CD8-positive, alpha-beta memory T cell (primary cell): ENCODE measurements around the gene NYAP2. TPM values are rescaled to one million over a fixed set of nuclear protein-coding genes. Genes with fewer than 3 reads are reported as not detected.

Experiments
- CTCF ChIA-PET: fragments of 350-600 bp; sonication (Branson Sonifier 250); formaldehyde crosslinking; loops from one replicate; lab custom pipeline; 2021; ENCODE audit warnings: antibody characterized with exemption; lab: Charles Lee
- POLR2A ChIA-PET: fragments of 350-600 bp; sonication (Branson Sonifier 250); formaldehyde crosslinking; loops from one replicate; lab custom pipeline; 2021; ENCODE audit warnings: antibody characterized with exemption; lab: Charles Lee
- DNase-seq, 5 donors: peaks; one replicate each; pipeline versions ENCODE4 v3.0.0 to v3.0.0-alpha.2; 2020 to 2022; ENCODE audit warnings: mixed read lengths in 1 of 5
- H3K27ac ChIP-seq: one replicate; pipeline ENCODE4 v1.7.0; 2013; ENCODE audit warnings: low read depth, mild to moderate bottlenecking, low read length, moderate library complexity
- H3K27me3 ChIP-seq: 2 replicates; pipeline ENCODE4 v1.7.0; 2013; ENCODE audit warnings: low read length, mild to moderate bottlenecking; ENCODE audit not compliant: insufficient read depth, poor library complexity, severe bottlenecking
- H3K36me3 ChIP-seq: 2 replicates; pipeline ENCODE4 v1.7.0; 2013; ENCODE audit warnings: mild to moderate bottlenecking, low read length, moderate library complexity; ENCODE audit not compliant: insufficient read depth
- H3K4me1 ChIP-seq: 2 replicates; pipeline ENCODE4 v1.7.0; 2013; ENCODE audit warnings: mild to moderate bottlenecking, low read length, moderate library complexity; ENCODE audit not compliant: insufficient read depth
- H3K4me3 ChIP-seq: 2 replicates; pipeline ENCODE4 v1.7.0; 2013; ENCODE audit warnings: mild to moderate bottlenecking, low read length
- H3K9me3 ChIP-seq: 2 replicates; pipeline ENCODE4 v1.7.0; 2013; ENCODE audit warnings: mild to moderate bottlenecking, low read length
- H3K27ac Mint-ChIP-seq, 8 donors: one replicate each; pipeline ENCODE4 v1.8.0; 2020 to 2021; ENCODE audit warnings: mixed read lengths in 8 of 8, mild to moderate bottlenecking in 6 of 8, inconsistent platforms in 3 of 8, moderate library complexity in 3 of 8
- H3K27me3 Mint-ChIP-seq, 2 donors: one replicate each; pipeline ENCODE4 v1.8.0; 2020 to 2021; ENCODE audit warnings: mixed read lengths in 2 of 2, mild to moderate bottlenecking in 1 of 2, moderate library complexity in 1 of 2
- H3K36me3 Mint-ChIP-seq, 3 donors: one replicate each; pipeline ENCODE4 v1.8.0; 2020 to 2021; ENCODE audit warnings: mixed read lengths in 3 of 3, inconsistent platforms in 1 of 3, mild to moderate bottlenecking in 1 of 3
- H3K4me1 Mint-ChIP-seq, 3 donors: one replicate each; pipeline ENCODE4 v1.8.0; 2020 to 2021; ENCODE audit warnings: mixed read lengths in 3 of 3, inconsistent platforms in 1 of 3, mild to moderate bottlenecking in 1 of 3
- H3K4me3 Mint-ChIP-seq, 7 donors: one replicate each; pipeline ENCODE4 v1.8.0; 2020 to 2021; ENCODE audit warnings: mixed read lengths in 7 of 7, mild to moderate bottlenecking in 6 of 7, moderate library complexity in 4 of 7, inconsistent platforms in 2 of 7
- H3K9me3 Mint-ChIP-seq, 5 donors: one replicate each; pipeline ENCODE4 v1.8.0; 2020 to 2022; ENCODE audit warnings: mixed read lengths in 5 of 5, mild to moderate bottlenecking in 3 of 5, moderate library complexity in 2 of 5, inconsistent platforms in 1 of 5
- polyA plus RNA-seq: library from polyadenylated mRNA; unstranded; fragments of 300-500 nt; fragmentation: Illumina TruSeq; gene quantifications from one replicate; pipeline ENCODE4 v1.2.3, GENCODE V29; 2021
- total RNA-seq, 2 experiments: library from RNA; stranded (reverse); gene quantifications; one replicate each; pipeline ENCODE4 v1.2.3, GENCODE V29; 2021

NYAP2 gene
- total and polyA plus RNA-seq, 3 experiments from 2014 or later: not detected

GRCh38 chr2:225431105-225431863, 31.8 kb downstream of the NYAP2 start:
- no peaks in the 10 kb centered on the region for H3K27me3 ChIP-seq
- DNase-seq: no peak
- H3K27ac Mint-ChIP-seq: no peak overlapping the region
- CTCF ChIA-PET: no interaction called here
- peaks cover 3 to 14% of the 10 kb centered on the region in 2 donors for H3K27me3 Mint-ChIP-seq
- no peak overlapping the region for H3K4me3 ChIP-seq
- H3K36me3 ChIP-seq: no peaks in the 10 kb centered on the region
- H3K4me1 Mint-ChIP-seq: no peaks in the 10 kb centered on the region
- no peaks in the 10 kb centered on the region for H3K36me3 Mint-ChIP-seq
- H3K27ac ChIP-seq: no peak overlapping the region
- H3K9me3 ChIP-seq: no peaks in the 10 kb centered on the region
- POLR2A ChIA-PET: no interaction called here
- H3K4me3 Mint-ChIP-seq: no peak overlapping the region
- H3K9me3 Mint-ChIP-seq: no peaks in the 10 kb centered on the region
- H3K4me1 ChIP-seq: no peaks in the 10 kb centered on the region

- no peak overlapping the region for H3K27ac Mint-ChIP-seq
- Histone ChIP-seq H3K4me1 (no peaks in the 10 kb centered on the region), H3K4me3 (no peak overlapping the region), H3K27ac (no peak overlapping the region), H3K9me3 (no peaks in the 10 kb centered on the region), H3K27me3 (no peaks in the 10 kb centered on the region), H3K36me3 (no peaks in the 10 kb centered on the region)
- H3K9me3 Mint-ChIP-seq: peaks cover 0 to 2% (median 0%) of the 10 kb centered on the region in 5 donors
- no peak for DNase-seq
- H3K4me3 Mint-ChIP-seq: no peak overlapping the region
- no peaks in the 10 kb centered on the region for H3K4me1 Mint-ChIP-seq
- no peaks in the 10 kb centered on the region for H3K36me3 Mint-ChIP-seq
- ChIA-PET CTCF (interaction anchor here (0.9 kb wide), 1 partner anchor 18 kb away, joined by 3 read pairs; no protein-coding TSS in a partner anchor), POLR2A (no interaction called here)
- H3K27me3 Mint-ChIP-seq: peaks cover 7 to 22% of the 10 kb centered on the region in 2 donors
Measured at GRCh38 chr2:225434014-225434413, 34.5 kb downstream of the NYAP2 start.

GRCh38 chr2:225437319-225437718, 37.8 kb downstream of the NYAP2 start:
- Histone ChIP-seq H3K9me3 (no peaks in the 10 kb centered on the region), H3K4me3 (no peak overlapping the region), H3K27ac (no peak overlapping the region), H3K36me3 (no peaks in the 10 kb centered on the region), H3K27me3 (no peaks in the 10 kb centered on the region), H3K4me1 (no peaks in the 10 kb centered on the region)
- DNase-seq: no peak
- Mint-ChIP-seq H3K4me3 (no peak overlapping the region), H3K36me3 (no peaks in the 10 kb centered on the region), H3K4me1 (no peaks in the 10 kb centered on the region), H3K27ac (no peak overlapping the region), H3K27me3 (peaks cover 10 to 52% of the 10 kb centered on the region in 2 donors), H3K9me3 (peaks cover 0 to 2% (median 0%) of the 10 kb centered on the region in 5 donors)
- CTCF ChIA-PET: no interaction called here
- POLR2A ChIA-PET: no interaction called here

GRCh38 chr2:225438248-225438647, 38.7 kb downstream of the NYAP2 start:
- Mint-ChIP-seq H3K9me3 (peaks cover 0 to 2% (median 0%) of the 10 kb centered on the region in 5 donors), H3K36me3 (no peaks in the 10 kb centered on the region), H3K27ac (no peak overlapping the region), H3K4me1 (no peaks in the 10 kb centered on the region), H3K27me3 (peaks cover 10 to 59% of the 10 kb centered on the region in 2 donors), H3K4me3 (no peak overlapping the region)
- CTCF ChIA-PET: no interaction called here
- Histone ChIP-seq H3K9me3 (no peaks in the 10 kb centered on the region), H3K4me1 (no peaks in the 10 kb centered on the region), H3K36me3 (no peaks in the 10 kb centered on the region), H3K27me3 (no peaks in the 10 kb centered on the region), H3K4me3 (no peak overlapping the region), H3K27ac (no peak overlapping the region)
- no peak for DNase-seq
- POLR2A ChIA-PET: no interaction called here

GRCh38 chr2:225452677-225453076, 53.2 kb downstream of the NYAP2 start:
- ChIA-PET POLR2A (no interaction called here), CTCF (no interaction called here)
- H3K27me3 Mint-ChIP-seq: peaks cover 0 to 26% of the 10 kb centered on the region in 2 donors
- no peak for DNase-seq
- Histone ChIP-seq H3K27me3 (peaks cover 5% of the 10 kb centered on the region), H3K36me3 (no peaks in the 10 kb centered on the region), H3K27ac (no peak overlapping the region), H3K4me3 (no peak overlapping the region), H3K9me3 (no peaks in the 10 kb centered on the region), H3K4me1 (no peaks in the 10 kb centered on the region)
- no peaks in the 10 kb centered on the region for H3K4me1 Mint-ChIP-seq
- H3K4me3 Mint-ChIP-seq: no peak overlapping the region
- no peaks in the 10 kb centered on the region for H3K9me3 Mint-ChIP-seq
- no peaks in the 10 kb centered on the region for H3K36me3 Mint-ChIP-seq
- H3K27ac Mint-ChIP-seq: no peak overlapping the region

GRCh38 chr2:225454412-225454811, 54.9 kb downstream of the NYAP2 start:
- ChIA-PET POLR2A (no interaction called here), CTCF (no interaction called here)
- DNase-seq: no peak
- H3K4me3 Mint-ChIP-seq: no peak overlapping the region
- no peak overlapping the region for H3K27ac ChIP-seq
- no peaks in the 10 kb centered on the region for H3K36me3 Mint-ChIP-seq
- no peak overlapping the region for H3K27ac Mint-ChIP-seq
- no peaks in the 10 kb centered on the region for H3K4me1 ChIP-seq
- no peaks in the 10 kb centered on the region for H3K4me1 Mint-ChIP-seq
- H3K36me3 ChIP-seq: no peaks in the 10 kb centered on the region
- peaks cover 0 to 31% of the 10 kb centered on the region in 2 donors for H3K27me3 Mint-ChIP-seq
- no peak overlapping the region for H3K4me3 ChIP-seq
- H3K9me3 ChIP-seq: no peaks in the 10 kb centered on the region
- H3K9me3 Mint-ChIP-seq: no peaks in the 10 kb centered on the region
- peaks cover 5% of the 10 kb centered on the region for H3K27me3 ChIP-seq

- Histone ChIP-seq H3K36me3 (no peaks in the 10 kb centered on the region), H3K4me3 (no peak overlapping the region), H3K27me3 (no peaks in the 10 kb centered on the region), H3K27ac (no peak overlapping the region), H3K9me3 (no peaks in the 10 kb centered on the region), H3K4me1 (no peaks in the 10 kb centered on the region)
- DNase-seq: no peak
- H3K4me3 Mint-ChIP-seq: no peak overlapping the region
- ChIA-PET POLR2A (no interaction called here), CTCF (no interaction called here)
- H3K4me1 Mint-ChIP-seq: no peaks in the 10 kb centered on the region
- H3K27ac Mint-ChIP-seq: no peak overlapping the region
- no peaks in the 10 kb centered on the region for H3K9me3 Mint-ChIP-seq
- H3K27me3 Mint-ChIP-seq: peaks cover 0 to 28% of the 10 kb centered on the region in 2 donors
- peaks cover 0 to 3% (median 0%) of the 10 kb centered on the region in 3 donors for H3K36me3 Mint-ChIP-seq
Measured at GRCh38 chr2:225456619-225457260, 57.2 kb downstream of the NYAP2 start.

- H3K9me3 ChIP-seq: no peaks in the 10 kb centered on the region
- CTCF ChIA-PET: no interaction called here
- no peaks in the 10 kb centered on the region for H3K4me1 ChIP-seq
- no peak overlapping the region for H3K27ac ChIP-seq
- Mint-ChIP-seq H3K27me3 (peaks cover 0 to 25% of the 10 kb centered on the region in 2 donors), H3K36me3 (peaks cover 0 to 3% (median 0%) of the 10 kb centered on the region in 3 donors), H3K9me3 (no peaks in the 10 kb centered on the region), H3K27ac (no peak overlapping the region), H3K4me1 (no peaks in the 10 kb centered on the region), H3K4me3 (no peak overlapping the region)
- no peak for DNase-seq
- H3K4me3 ChIP-seq: no peak overlapping the region
- POLR2A ChIA-PET: no interaction called here
- H3K27me3 ChIP-seq: no peaks in the 10 kb centered on the region
- H3K36me3 ChIP-seq: no peaks in the 10 kb centered on the region
Measured at GRCh38 chr2:225457482-225457881, 58.0 kb downstream of the NYAP2 start.
